Right lobe of liver (tissue), 6 donors: ENCODE data around the gene GPATCH8. TPM values are rescaled to one million over a fixed set of nuclear protein-coding genes. Genes with fewer than 3 reads are reported as not detected.

Source experiments
- ATAC-seq, 4 donors: fragments of 200-7000 bp; cut with Tn5 transposase; one replicate each; pipeline ENCODE4 v1.9.1; 2020; ENCODE audit warnings: mild to moderate bottlenecking in 4 of 4, moderate library complexity in 4 of 4
- DNase-seq, 3 donors: peaks; one replicate each; pipeline ENCODE4 v3.0.0-alpha.2; 2020
- H3K27ac ChIP-seq, 3 donors: fragments of 200-600 bp; one replicate each; pipeline ENCODE4 v1.8.0; 2022
- H3K27me3 ChIP-seq, 2 donors: fragments of 200-600 bp; one replicate each; pipeline ENCODE4 v1.8.0; 2022
- H3K36me3 ChIP-seq, 4 donors: fragments of 200-600 bp; sonication (generic) in 1 of 4; one replicate each; pipeline versions ENCODE4 v1.5.1 to v1.8.0; 2017 to 2022; ENCODE audit warnings: control low read depth in 1 of 4
- H3K4me1 ChIP-seq, 4 donors: fragments of 200-600 bp; sonication (generic) in 1 of 4; one replicate each; pipeline versions ENCODE4 v1.5.1 to v1.8.0; 2017 to 2022; ENCODE audit warnings: control low read depth in 1 of 4
- H3K4me3 ChIP-seq, 3 donors: fragments of 200-600 bp; one replicate each; pipeline ENCODE4 v1.8.0; 2022
- H3K9me3 ChIP-seq, 4 donors: fragments of 200-600 bp; sonication (generic) in 1 of 4; one replicate each; pipeline versions ENCODE4 v1.5.1 to v1.8.0; 2017 to 2022; ENCODE audit warnings: control low read depth in 1 of 4
- POLR2A ChIP-seq: fragments of 450-650 bp; IDR thresholded peaks from one replicate; pipeline ENCODE4 v1.6.1; 2017; ENCODE audit warnings: antibody characterized with exemption, mild to moderate bottlenecking
- WGBS: methylation state at CpG from one replicate; pipeline ENCODE4 v1.1.6; 2018; ENCODE audit warnings: low coverage, low lambda C conversion rate; ENCODE audit not compliant: insufficient coverage; ENCODE audit errors: missing lambda C conversion rate; 5-methylcytosine and 5-hydroxymethylcytosine counted together
- intact Hi-C, 2 donors: fragments of 100-400 bp; cut with DNase I; formaldehyde crosslinking; loops; one replicate each; pipeline versions ENCODE4 v1.11.2 to v1.14.1; 2022
- total RNA-seq, 6 experiments: library from RNA; depleted of rRNA in 2 of 6; stranded (reverse); fragments of >200 nt in 2 of 6; fragmentation: NEBNext Ultra II Directional in 3 of 6; extraction: Animal tissue kit (Norgen Biotek cat#: 25700) in 3 of 6; gene quantifications; one replicate each; pipeline versions ENCODE4 v1.1.0 to v1.2.4, GENCODE V29; 2016 to 2023
- TF ChIP-seq, protein P1 (sequence below), 4 donors: fragments of 200-600 bp in 3 of 4; fragments of 450-650 bp in 1 of 4; IDR thresholded peaks; one replicate each; pipeline versions ENCODE4 v1.5.1 to v1.8.0; 2016 to 2022; ENCODE audit warnings: antibody characterized with exemption in 4 of 4, mild to moderate bottlenecking in 2 of 4
- donor health status: DM: no; HTN: yes; CAD: no.
- donor health status: DM: no; HTN: no; CAD: no.
- donor health status: DM: no; HTN: no; CAD: no.
- donor health status: DM: no; HTN: yes; CAD: no.
- donor health status: DM: no; HTN: yes; CAD: no.

GPATCH8 gene
- total RNA-seq, 6 experiments from 2014 or later = 8.1 to 14.4 (median 13.1) TPM

DNA sequence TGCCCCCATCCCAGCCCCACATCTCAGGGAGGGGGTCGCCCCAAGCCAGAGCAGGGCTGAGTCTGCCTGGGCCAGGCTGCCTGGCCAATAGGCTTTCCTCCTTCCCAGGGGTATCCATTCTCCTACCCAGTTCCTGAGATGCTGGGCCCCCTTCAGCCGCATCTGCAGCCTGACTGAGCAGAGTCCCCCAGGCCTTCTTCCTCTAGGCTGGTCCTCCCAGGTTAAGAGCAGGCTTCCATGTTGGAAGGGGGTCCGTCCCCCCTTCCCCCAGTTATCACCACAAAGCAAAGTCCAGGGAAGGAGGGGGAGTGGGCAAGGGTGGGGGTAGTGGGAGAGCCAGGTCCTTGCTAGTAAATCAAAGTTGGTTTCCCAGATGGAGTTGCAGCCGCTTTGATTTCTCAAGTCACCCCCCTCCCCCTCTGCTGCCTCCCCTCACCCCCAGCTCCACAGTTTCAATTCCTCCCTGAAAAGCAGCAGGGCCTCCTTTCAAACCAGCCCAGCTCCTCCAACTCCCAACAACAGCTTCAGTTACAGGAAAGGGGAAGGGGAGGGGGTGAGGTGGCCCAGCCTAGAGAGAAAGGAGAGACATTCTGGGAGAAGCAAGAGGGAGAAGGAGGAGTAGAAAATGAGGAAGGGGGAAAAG, 44.5 kb upstream of the GPATCH8 start:
- Histone ChIP-seq H3K27me3 (no peaks in the 10 kb centered on the region), H3K27ac (peak overlapping the region in 1 of 3 donors; percentile 38), H3K4me3 (no peak overlapping the region), H3K4me1 (no peaks in the 10 kb centered on the region), H3K9me3 (no peaks in the 10 kb centered on the region), H3K36me3 (no peaks in the 10 kb centered on the region)
- DNase-seq (no peak), ATAC-seq (peak in 3 of 4 donors; percentile 55 to 74 (median 59))
- intact Hi-C loops = no loop called here
- no peak for TF ChIP-seq POLR2A
- TF ChIP-seq, protein P1, sequence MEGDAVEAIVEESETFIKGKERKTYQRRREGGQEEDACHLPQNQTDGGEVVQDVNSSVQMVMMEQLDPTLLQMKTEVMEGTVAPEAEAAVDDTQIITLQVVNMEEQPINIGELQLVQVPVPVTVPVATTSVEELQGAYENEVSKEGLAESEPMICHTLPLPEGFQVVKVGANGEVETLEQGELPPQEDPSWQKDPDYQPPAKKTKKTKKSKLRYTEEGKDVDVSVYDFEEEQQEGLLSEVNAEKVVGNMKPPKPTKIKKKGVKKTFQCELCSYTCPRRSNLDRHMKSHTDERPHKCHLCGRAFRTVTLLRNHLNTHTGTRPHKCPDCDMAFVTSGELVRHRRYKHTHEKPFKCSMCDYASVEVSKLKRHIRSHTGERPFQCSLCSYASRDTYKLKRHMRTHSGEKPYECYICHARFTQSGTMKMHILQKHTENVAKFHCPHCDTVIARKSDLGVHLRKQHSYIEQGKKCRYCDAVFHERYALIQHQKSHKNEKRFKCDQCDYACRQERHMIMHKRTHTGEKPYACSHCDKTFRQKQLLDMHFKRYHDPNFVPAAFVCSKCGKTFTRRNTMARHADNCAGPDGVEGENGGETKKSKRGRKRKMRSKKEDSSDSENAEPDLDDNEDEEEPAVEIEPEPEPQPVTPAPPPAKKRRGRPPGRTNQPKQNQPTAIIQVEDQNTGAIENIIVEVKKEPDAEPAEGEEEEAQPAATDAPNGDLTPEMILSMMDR (IDR thresholded peaks at IDR 0.05) = no peak
- WGBS = 13% methylated on average over 3 of the region's 4 CpGs

DNA sequence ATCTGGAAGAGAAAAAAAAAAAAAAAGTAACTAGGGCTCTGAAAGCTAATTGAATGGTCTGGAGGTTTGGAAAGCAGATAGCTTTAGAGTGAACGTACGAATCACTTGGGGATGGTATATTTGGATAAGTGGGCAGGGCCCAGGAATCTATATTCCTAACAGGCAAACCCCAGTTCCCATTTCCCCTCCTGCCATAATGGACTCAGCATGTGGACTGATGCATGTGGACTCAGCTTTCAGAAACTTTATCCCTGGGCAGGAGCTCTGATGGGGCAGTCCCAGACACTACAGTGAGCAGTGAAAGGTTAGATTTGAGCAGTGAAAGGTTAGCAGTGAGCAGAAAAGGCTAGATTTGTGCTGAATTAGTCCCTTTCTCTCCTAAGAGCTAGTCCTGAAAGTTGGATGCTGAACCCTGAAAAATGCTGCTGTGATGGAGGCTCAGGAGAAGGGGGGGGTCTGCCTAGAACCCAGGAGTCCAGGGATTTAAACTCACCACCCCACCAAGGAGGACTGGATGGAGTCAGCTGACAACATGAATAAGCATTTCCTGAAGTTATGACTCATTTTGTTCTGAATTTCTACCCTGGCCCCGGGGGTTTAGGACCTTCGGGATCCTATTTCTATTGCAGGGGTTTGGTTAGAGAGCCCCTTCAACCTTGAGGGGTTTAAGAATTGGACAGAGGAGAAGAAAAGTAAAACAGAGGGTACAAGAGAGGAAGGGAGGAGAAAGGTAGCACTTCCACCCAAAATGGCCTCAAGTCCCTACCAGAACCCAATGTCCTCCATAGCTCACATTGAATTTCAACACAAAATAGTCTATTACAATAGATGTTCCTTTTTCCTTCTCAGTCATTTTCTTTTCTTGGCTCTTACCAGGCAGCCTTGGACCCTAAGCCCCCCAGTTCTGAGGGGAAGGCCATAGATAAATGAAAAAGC, 43.7 kb upstream of the GPATCH8 start:
- no peak overlapping the region for H3K4me3 ChIP-seq
- peak overlapping the region in 1 of 3 donors; percentile 38 for H3K27ac ChIP-seq
- no peaks in the 10 kb centered on the region for H3K4me1 ChIP-seq
- intact Hi-C loops = no loop called here
- no peaks in the 10 kb centered on the region for H3K36me3 ChIP-seq
- DNase-seq = no peak
- peak in 1 of 4 donors; percentile 19 for ATAC-seq
- TF ChIP-seq, protein P1 (IDR thresholded peaks at IDR 0.05) = no peak
- no peak for TF ChIP-seq POLR2A
- no peaks in the 10 kb centered on the region for H3K9me3 ChIP-seq
- H3K27me3 ChIP-seq = no peaks in the 10 kb centered on the region
- WGBS = 28% methylated on average over 4 of the region's 4 CpGs

DNA sequence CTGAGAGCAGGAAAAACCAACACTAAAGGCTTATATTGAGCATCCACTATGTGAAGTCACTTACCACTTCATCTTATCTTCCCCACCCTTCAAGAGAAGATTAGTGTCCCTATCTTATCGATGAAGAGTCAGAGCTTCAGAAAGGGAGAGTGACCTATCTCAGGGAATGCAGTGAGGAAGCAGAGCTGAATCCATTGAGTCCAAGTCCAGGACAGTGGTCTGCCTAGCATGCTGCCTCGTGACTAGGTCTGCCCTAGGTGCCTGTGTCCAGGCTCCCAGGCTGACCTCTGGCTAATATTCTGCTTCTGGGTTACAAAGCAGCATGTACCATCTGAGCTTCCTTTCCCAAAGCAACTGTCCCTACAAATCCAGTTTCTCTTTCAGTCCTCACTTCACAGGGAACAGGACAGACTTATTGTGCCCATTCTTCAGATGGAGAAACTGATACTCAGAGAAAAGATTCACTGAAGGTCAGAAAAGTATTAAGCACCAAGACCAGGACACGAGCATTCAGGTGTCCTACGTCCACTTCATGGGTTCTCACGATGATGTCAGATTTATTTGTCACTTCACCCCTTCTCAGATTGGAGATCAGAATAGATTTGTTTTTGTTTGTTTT, 40.8 kb upstream of the GPATCH8 start:
- ATAC-seq = no peak
- no peak overlapping the region for H3K27ac ChIP-seq
- no peaks in the 10 kb centered on the region for H3K36me3 ChIP-seq
- 34% methylated on average over 5 of the region's 5 CpGs for WGBS
- H3K27me3 ChIP-seq = no peaks in the 10 kb centered on the region
- H3K9me3 ChIP-seq = no peaks in the 10 kb centered on the region
- no peaks in the 10 kb centered on the region for H3K4me1 ChIP-seq
- no peak for TF ChIP-seq POLR2A
- TF ChIP-seq, protein P1 (IDR thresholded peaks at IDR 0.05) = no peak
- intact Hi-C loops = no loop called here
- no peak overlapping the region for H3K4me3 ChIP-seq
- no peak for DNase-seq

DNA sequence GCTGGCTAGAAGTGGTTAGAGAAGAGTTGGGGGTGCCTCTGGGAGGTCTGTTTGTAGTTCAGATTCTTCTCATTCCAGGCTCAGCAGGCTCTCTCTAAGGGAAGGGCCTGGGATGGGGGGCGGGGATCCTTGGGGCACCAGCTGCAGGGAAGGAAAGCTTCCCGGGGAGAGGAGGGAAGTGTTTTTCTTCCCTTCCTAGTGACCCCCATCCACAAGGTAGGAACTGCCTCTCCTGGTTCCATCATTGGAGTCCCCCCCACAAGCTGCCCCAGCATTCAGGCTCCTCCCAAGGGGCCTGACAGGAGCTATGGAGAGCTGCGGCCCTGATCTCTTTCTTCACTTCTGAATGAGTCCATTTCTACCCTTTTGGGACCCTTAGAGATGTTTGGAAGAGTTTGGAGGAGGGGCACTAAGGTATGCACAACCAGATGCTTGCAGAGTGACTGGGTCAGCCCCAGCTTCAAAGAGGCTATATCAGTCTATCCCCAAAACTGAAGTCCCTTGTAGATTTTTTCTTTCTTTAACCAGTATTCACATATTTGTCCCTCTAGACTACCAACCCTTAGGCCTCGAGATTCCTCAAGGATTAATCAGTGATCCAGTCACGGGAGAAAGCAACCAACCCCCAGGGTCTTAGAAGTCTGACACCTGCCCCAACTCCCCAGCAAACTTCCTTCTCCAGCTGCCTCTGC, 40.2 kb upstream of the GPATCH8 start:
- H3K27me3 ChIP-seq = no peaks in the 10 kb centered on the region
- 28% methylated on average over 5 of the region's 5 CpGs for WGBS
- H3K4me3 ChIP-seq = no peak overlapping the region
- no peak for ATAC-seq
- TF ChIP-seq POLR2A = no peak
- TF ChIP-seq, protein P1 (IDR thresholded peaks at IDR 0.05) = no peak
- H3K9me3 ChIP-seq = no peaks in the 10 kb centered on the region
- DNase-seq = no peak
- H3K36me3 ChIP-seq = no peaks in the 10 kb centered on the region
- H3K27ac ChIP-seq = no peak overlapping the region
- intact Hi-C loops = no loop called here
- no peaks in the 10 kb centered on the region for H3K4me1 ChIP-seq
